Loucy (cell line): ENCODE results near the gene RAD51B.

Experiments
- H2AFZ ChIP-seq: fragments of 200-600 bp; sonication (generic); 2 replicates; pipeline ENCODE4 v1.6.0; 2016; ENCODE audit warnings: antibody characterized with exemption, mild to moderate bottlenecking, low read length, moderate library complexity
- H3F3A ChIP-seq: fragments of 200-600 bp; 2 replicates; pipeline ENCODE4 v1.6.0; 2016; ENCODE audit warnings: antibody characterized with exemption, low read depth, mild to moderate bottlenecking
- H3K27me3 ChIP-seq: fragments of 200-600 bp; sonication (generic); 2 replicates; pipeline ENCODE4 v1.6.1; 2014; ENCODE audit warnings: low read length, mild to moderate bottlenecking; ENCODE audit not compliant: insufficient read depth, poor library complexity, severe bottlenecking
- H3K36me3 ChIP-seq: fragments of 200-600 bp; sonication (generic); 2 replicates; pipeline ENCODE4 v1.6.1; 2016; ENCODE audit warnings: low read length; ENCODE audit not compliant: insufficient read depth
- H3K4me1 ChIP-seq: fragments of 200-600 bp; sonication (generic); 2 replicates; pipeline ENCODE4 v1.5.1; 2014; ENCODE audit warnings: low read length, mild to moderate bottlenecking; ENCODE audit not compliant: insufficient read depth, poor library complexity, severe bottlenecking
- H3K4me2 ChIP-seq: fragments of 200-600 bp; sonication (generic); 2 replicates; pipeline ENCODE4 v1.6.0; 2014; ENCODE audit warnings: antibody characterized with exemption, low read length, low read depth, mild to moderate bottlenecking; ENCODE audit not compliant: poor library complexity, severe bottlenecking
- H3K4me3 ChIP-seq: fragments of 200-600 bp; sonication (generic); 2 replicates; pipeline ENCODE4 v1.5.1; 2014; ENCODE audit warnings: low read length, mild to moderate bottlenecking, mixed read lengths; ENCODE audit not compliant: poor library complexity, severe bottlenecking
- H3K79me2 ChIP-seq: fragments of 200-600 bp; sonication (generic); 2 replicates; pipeline ENCODE4 v1.6.1; 2014; ENCODE audit warnings: low read length; ENCODE audit not compliant: insufficient read depth
- H3K9ac ChIP-seq: fragments of 200-600 bp; sonication (generic); 2 replicates; pipeline ENCODE4 v1.6.0; 2014; ENCODE audit warnings: mild to moderate bottlenecking, low read depth, low read length, moderate library complexity; ENCODE audit not compliant: poor library complexity, severe bottlenecking
- H3K9me2 ChIP-seq: fragments of 200-600 bp; sonication (generic); replicated peaks from 2 replicates; pipeline ENCODE4 v1.6.1; 2016; ENCODE audit warnings: low read depth, low read length, mixed read lengths
- H3K9me3 ChIP-seq: fragments of 200-600 bp; sonication (generic); 2 replicates; pipeline ENCODE4 v1.6.1; 2014; ENCODE audit warnings: mild to moderate bottlenecking, antibody characterized with exemption, low read length, low read depth; ENCODE audit not compliant: insufficient read depth
- H4K20me1 ChIP-seq: fragments of 200-600 bp; sonication (generic); 2 replicates; pipeline ENCODE4 v1.6.0; 2014; ENCODE audit warnings: antibody characterized with exemption, low read length, mild to moderate bottlenecking; ENCODE audit not compliant: insufficient read depth, poor library complexity, severe bottlenecking
- CTCF ChIP-seq: fragments of 200-600 bp; sonication (generic); conservative IDR thresholded peaks from 2 replicates; pipeline ENCODE4 v1.5.1; 2014; ENCODE audit warnings: mild to moderate bottlenecking, antibody characterized with exemption, low read length
- EZH2phosphoT487 ChIP-seq: fragments of 200-600 bp; IDR thresholded peaks from 2 replicates; pipeline ENCODE4 v1.6.1; 2018; ENCODE audit warnings: antibody characterized with exemption, mild to moderate bottlenecking, moderate library complexity, borderline replicate concordance

The RAD51B gene

GRCh38 chr14:68315081-68315480, 495.5 kb downstream of the RAD51B start:
- Histone ChIP-seq H2AFZ (no peak overlapping the region), H3K4me1 (peaks cover 25% of the 10 kb centered on the region), H3K9me2 (no peaks in the 10 kb centered on the region), H3K27me3 (no peaks in the 10 kb centered on the region), H4K20me1 (no peaks in the 10 kb centered on the region), H3K9me3 (no peaks in the 10 kb centered on the region), H3F3A (0 out of 2 replicates have a peak, but pooled peaks cover 3% of the 10 kb centered on the region), H3K9ac (no peak overlapping the region), H3K79me2 (no peaks in the 10 kb centered on the region), H3K36me3 (no peaks in the 10 kb centered on the region), H3K4me2 (no peak overlapping the region), H3K4me3 (no peak overlapping the region)
- TF ChIP-seq CTCF (no peak), EZH2phosphoT487 (no peak)

GRCh38 chr14:68316078-68316868, 496.7 kb downstream of the RAD51B start:
- TF ChIP-seq CTCF, result no peak
- TF ChIP-seq EZH2phosphoT487, result no peak
- Histone ChIP-seq H4K20me1 (no peaks in the 10 kb centered on the region), H3K9ac (no peak overlapping the region), H3K27me3 (no peaks in the 10 kb centered on the region), H3K4me2 (no peak overlapping the region), H3K36me3 (no peaks in the 10 kb centered on the region), H3F3A (no peaks in the 10 kb centered on the region), H3K9me2 (no peaks in the 10 kb centered on the region), H3K4me1 (peaks cover 24% of the 10 kb centered on the region), H3K9me3 (no peaks in the 10 kb centered on the region), H2AFZ (no peak overlapping the region), H3K4me3 (no peak overlapping the region), H3K79me2 (no peaks in the 10 kb centered on the region)

GRCh38 chr14:68317239-68317638, 497.7 kb downstream of the RAD51B start:
- Histone ChIP-seq H3K9me3 (no peaks in the 10 kb centered on the region), H3K27me3 (no peaks in the 10 kb centered on the region), H3K4me1 (peaks cover 23% of the 10 kb centered on the region), H3K9ac (no peak overlapping the region), H3F3A (no peaks in the 10 kb centered on the region), H3K4me2 (no peak overlapping the region), H3K9me2 (no peaks in the 10 kb centered on the region), H2AFZ (no peak overlapping the region), H3K79me2 (no peaks in the 10 kb centered on the region), H4K20me1 (no peaks in the 10 kb centered on the region), H3K36me3 (no peaks in the 10 kb centered on the region), H3K4me3 (no peak overlapping the region)
- TF ChIP-seq CTCF (no peak), EZH2phosphoT487 (no peak)
